ENCODE data around the gene WIPF2. TPM values are rescaled to one million over a fixed set of nuclear protein-coding genes. Genes with fewer than 3 reads are reported as not detected.

WIPF2 gene
- total and polyA plus RNA-seq, 8 donors, result 6.3 to 21.7 (median 13.8) TPM

DNA sequence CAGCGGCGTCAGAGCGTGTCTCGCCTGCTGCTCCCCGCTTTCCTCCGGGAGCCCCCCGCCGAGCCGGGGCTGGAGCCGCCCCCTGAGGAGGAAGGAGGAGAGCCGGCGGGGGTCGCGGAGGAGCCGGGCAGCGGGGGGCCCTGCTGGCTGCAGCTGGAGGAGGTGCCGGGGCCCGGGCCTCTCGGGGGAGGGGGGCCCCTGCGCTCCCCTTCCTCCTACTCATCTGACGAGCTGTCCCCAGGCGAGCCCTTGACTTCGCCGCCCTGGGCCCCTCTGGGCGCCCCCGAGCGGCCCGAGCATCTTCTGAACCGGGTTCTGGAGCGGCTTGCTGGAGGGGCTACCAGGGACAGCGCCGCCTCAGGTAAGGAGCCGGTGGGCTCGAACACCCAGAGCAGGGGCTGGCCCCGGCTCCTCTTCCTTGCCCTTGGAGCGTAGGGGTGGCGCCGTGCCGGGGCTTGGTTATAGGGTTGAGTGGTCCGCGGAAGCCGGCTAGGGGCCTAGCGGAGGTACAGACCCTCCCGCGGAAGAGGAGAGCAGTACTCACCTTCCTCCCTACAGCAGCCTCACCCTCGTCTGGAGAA, 41.0 kb upstream of the WIPF2 start:
- DNase-seq, result peak in 2 of 6 donors; percentile 63 to 81
- Histone ChIP-seq H3K4me1 (peaks cover 0 to 11% (median 0%) of the 10 kb centered on the region in 3 donors), H3K36me3 (no peaks in the 10 kb centered on the region), H3K9me3 (no peaks in the 10 kb centered on the region), H3K27me3 (no peaks in the 10 kb centered on the region), H3K4me3 (peak overlapping the region; percentile 35 to 65 (median 54)), H3K27ac (no peak overlapping the region)
- ATAC-seq, result peak in 1 of 4 donors; percentile 1
- no peak for FAIRE-seq
- WGBS, 2 donors, result 30 to 35% methylated on average over 32 to 45 of the region's 46 CpGs
- intact Hi-C loops (cut with DNase I), result no loop called here
- TF ChIP-seq, protein P1, sequence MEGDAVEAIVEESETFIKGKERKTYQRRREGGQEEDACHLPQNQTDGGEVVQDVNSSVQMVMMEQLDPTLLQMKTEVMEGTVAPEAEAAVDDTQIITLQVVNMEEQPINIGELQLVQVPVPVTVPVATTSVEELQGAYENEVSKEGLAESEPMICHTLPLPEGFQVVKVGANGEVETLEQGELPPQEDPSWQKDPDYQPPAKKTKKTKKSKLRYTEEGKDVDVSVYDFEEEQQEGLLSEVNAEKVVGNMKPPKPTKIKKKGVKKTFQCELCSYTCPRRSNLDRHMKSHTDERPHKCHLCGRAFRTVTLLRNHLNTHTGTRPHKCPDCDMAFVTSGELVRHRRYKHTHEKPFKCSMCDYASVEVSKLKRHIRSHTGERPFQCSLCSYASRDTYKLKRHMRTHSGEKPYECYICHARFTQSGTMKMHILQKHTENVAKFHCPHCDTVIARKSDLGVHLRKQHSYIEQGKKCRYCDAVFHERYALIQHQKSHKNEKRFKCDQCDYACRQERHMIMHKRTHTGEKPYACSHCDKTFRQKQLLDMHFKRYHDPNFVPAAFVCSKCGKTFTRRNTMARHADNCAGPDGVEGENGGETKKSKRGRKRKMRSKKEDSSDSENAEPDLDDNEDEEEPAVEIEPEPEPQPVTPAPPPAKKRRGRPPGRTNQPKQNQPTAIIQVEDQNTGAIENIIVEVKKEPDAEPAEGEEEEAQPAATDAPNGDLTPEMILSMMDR (IDR thresholded peaks at IDR 0.05), result no peak

DNA sequence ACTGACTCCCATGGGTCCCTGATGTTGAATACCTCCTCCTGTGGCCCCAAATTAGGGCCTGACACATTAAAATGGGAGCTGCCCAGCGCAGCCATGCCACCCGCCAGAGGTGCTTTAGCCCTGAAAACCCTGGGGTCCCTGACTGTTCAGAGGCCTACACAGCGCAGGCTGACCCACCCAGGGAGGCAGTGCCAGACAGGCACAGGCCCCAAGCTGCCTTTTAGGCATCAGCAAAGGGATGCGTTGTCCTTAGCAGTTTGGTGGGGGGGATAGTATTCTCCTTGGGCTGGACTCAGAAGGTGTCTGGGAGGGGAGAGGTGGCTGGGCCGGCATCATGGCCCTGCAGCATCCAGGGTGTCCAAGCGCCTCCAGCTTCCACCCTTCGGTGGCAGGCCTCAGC, 40.4 kb upstream of the WIPF2 start:
- Histone ChIP-seq H3K4me3 (peak overlapping the region in 1 of 4 donors; percentile 63), H3K36me3 (no peaks in the 10 kb centered on the region), H3K4me1 (peaks cover 0 to 11% (median 0%) of the 10 kb centered on the region in 3 donors), H3K27ac (no peak overlapping the region), H3K9me3 (no peaks in the 10 kb centered on the region), H3K27me3 (no peaks in the 10 kb centered on the region)
- intact Hi-C loops (cut with DNase I), result no loop called here
- FAIRE-seq (no peak), ATAC-seq (no peak), DNase-seq (no peak)
- WGBS, 2 donors, result 93 to 98% methylated on average over 7 of the region's 7 CpGs
- TF ChIP-seq, protein P1 (IDR thresholded peaks at IDR 0.05), result no peak

DNA sequence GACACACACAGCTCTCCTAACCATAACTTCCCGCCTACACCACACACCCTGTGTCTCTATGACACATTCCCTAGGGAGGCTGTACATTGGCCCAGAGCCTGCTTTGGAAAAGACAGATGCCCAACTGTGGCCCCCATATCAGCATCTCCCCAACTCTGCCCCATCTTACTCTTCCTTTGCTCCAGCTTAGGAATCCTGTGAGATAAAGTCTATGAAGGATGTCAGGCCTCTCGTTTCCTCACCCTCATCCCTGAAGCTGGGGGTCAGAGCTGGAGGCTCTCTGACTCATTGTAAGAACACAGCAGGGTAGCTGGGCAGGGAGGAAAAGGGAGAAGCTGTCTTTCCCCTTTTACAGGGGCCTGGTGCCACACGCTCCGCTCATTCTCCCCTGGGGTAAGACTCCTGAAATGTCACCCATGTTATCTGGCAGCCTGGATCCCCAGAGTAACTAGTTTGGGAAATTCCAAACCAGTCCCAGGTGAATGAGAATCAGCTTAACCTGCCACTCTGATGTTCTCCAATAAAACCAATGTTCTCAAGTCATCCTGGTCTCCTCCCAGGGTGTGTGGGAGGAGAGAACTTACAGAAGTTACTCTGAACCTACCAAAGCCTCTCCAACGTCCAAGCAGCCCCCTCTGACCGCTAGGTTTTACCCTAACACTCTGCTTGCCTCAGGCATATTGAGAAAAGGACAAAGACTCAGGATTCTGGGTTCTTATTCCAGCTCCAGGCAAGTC, 39.0 kb upstream of the WIPF2 start:
- ATAC-seq (no peak), FAIRE-seq (no peak), DNase-seq (no peak)
- Histone ChIP-seq H3K9me3 (no peaks in the 10 kb centered on the region), H3K27ac (peak overlapping the region in 1 of 4 donors; percentile 27), H3K36me3 (no peaks in the 10 kb centered on the region), H3K4me1 (peaks cover 0 to 11% (median 0%) of the 10 kb centered on the region in 3 donors), H3K4me3 (no peak overlapping the region), H3K27me3 (no peaks in the 10 kb centered on the region)
- intact Hi-C loops (cut with DNase I), result no loop called here
- WGBS, 2 donors, result 81 to 83% methylated on average over 6 of the region's 6 CpGs
- TF ChIP-seq, protein P1 (IDR thresholded peaks at IDR 0.05), result no peak

DNA sequence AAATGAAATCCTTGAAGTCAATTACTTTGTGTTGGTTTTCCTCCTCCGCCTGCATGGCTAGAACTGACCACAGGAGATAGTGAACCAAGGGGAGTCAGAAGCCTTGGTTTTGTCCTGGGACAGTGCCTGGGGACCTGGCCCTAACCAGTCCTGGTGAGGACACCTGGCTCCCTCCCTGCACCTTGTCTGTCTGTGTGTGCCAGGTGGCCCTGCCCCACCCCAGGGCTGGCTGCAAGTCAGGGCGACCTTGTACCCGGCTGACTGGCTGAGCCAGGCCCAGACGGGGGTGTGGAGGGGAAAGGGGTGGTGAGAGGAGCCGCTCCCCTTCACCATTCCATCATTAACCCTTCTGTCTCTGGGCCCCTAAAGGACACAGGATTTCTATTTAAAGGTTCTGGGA, 38.4 kb upstream of the WIPF2 start:
- intact Hi-C loops (cut with DNase I), result no loop called here
- Histone ChIP-seq H3K27me3 (no peaks in the 10 kb centered on the region), H3K27ac (peak overlapping the region in 1 of 4 donors; percentile 27), H3K36me3 (no peaks in the 10 kb centered on the region), H3K4me3 (no peak overlapping the region), H3K4me1 (peaks cover 0 to 11% (median 0%) of the 10 kb centered on the region in 3 donors), H3K9me3 (no peaks in the 10 kb centered on the region)
- FAIRE-seq (no peak), DNase-seq (peak; percentile 63 to 83 (median 74)), ATAC-seq (peak; percentile 53 to 82 (median 62))
- WGBS, 2 donors, result 15 to 25% methylated on average over 5 of the region's 5 CpGs
- TF ChIP-seq, protein P1 (IDR thresholded peaks at IDR 0.05), result no peak

DNA sequence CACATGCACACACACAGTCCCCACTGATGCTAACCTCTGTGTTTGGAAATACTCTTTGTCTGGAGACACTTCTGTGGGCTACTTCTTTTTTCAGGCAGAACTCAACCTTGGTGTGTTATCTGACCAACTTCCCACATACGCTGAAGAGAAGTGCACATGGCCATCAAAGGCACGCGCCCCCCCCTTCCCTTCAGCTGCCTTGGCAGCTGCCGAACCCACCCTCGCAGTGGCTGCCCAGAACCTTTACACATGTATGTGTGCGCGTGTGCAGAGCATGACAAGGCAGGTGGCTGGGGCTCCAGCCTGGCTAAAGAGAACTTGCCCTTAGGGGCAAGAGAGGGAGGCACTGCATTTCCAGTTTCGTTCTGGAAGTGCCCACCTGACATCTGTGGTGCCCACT, 37.9 kb upstream of the WIPF2 start:
- 45 to 61% methylated on average over 8 of the region's 8 CpGs for WGBS, 2 donors
- Histone ChIP-seq H3K4me1 (peaks cover 0 to 11% (median 0%) of the 10 kb centered on the region in 3 donors), H3K36me3 (no peaks in the 10 kb centered on the region), H3K27me3 (no peaks in the 10 kb centered on the region), H3K27ac (no peak overlapping the region), H3K9me3 (no peaks in the 10 kb centered on the region), H3K4me3 (no peak overlapping the region)
- ATAC-seq (no peak), DNase-seq (no peak), FAIRE-seq (no peak)
- intact Hi-C loops (cut with DNase I), result no loop called here
- TF ChIP-seq, protein P1 (IDR thresholded peaks at IDR 0.05), result no peak
